Measurements from ENCODE around the gene SLX4. TPM values are rescaled to one million over a fixed set of nuclear protein-coding genes. Genes with fewer than 3 reads are reported as not detected.

SLX4 gene
- total and polyA plus RNA-seq, 2 experiments from 2014 or later = 1.9 to 2.3 TPM

- Histone ChIP-seq H3K27me3 (replicated peaks; ENCODE audit: insufficient read depth) (no peaks in the 10 kb centered on the region), H3K9me2 (ENCODE audit: insufficient read depth) (no peaks in the 10 kb centered on the region), H3K4me2 (ENCODE audit: unreplicated experiment) (no peak overlapping the region), H2AFZ (no peak overlapping the region), H3K9me3 (ENCODE audit: low read depth) (no peaks in the 10 kb centered on the region), H3K27ac (no peak overlapping the region), H3K9ac (no peak overlapping the region), H3F3A (ENCODE audit: insufficient read depth) (0 out of 2 replicates have a peak, but pooled peaks cover 12% of the 10 kb centered on the region), H3K79me2 (ENCODE audit: insufficient read depth) (no peaks in the 10 kb centered on the region), H3K36me3 (ENCODE audit: low read depth) (0 out of 2 replicates have a peak, but pooled peaks cover 8% of the 10 kb centered on the region), H4K20me1 (ENCODE audit: insufficient read depth) (no peaks in the 10 kb centered on the region), H3K4me3 (no peak overlapping the region), H3K4me1 (ENCODE audit: insufficient read depth) (no peaks in the 10 kb centered on the region)
- DNase-seq = no peak
- in situ Hi-C loops (cut with MboI) = no loop called here
- WGBS, 2 experiments (ENCODE audit: low coverage in 1 of 2, low lambda C conversion rate in 2 of 2, missing lambda C conversion rate in 2 of 2) = 85 to 89% methylated on average over 20 to 21 of the region's 21 CpGs
- no peak for TF ChIP-seq EZH2phosphoT487 (IDR thresholded peaks at IDR 0.05; ENCODE audit: insufficient read depth, low read depth)
- TF ChIP-seq EZH2 (IDR thresholded peaks at IDR 0.05; ENCODE audit: insufficient read depth, poor library complexity, severe bottlenecking) = no peak
Observed at GRCh38 chr16:3655396-3656159, 44.2 kb upstream of the SLX4 start.

GRCh38 chr16:3655030-3655395 lies 43.6 kb upstream of the SLX4 start:
- Histone ChIP-seq H3K9me2 (ENCODE audit: insufficient read depth) (no peaks in the 10 kb centered on the region), H3K4me2 (ENCODE audit: unreplicated experiment) (no peak overlapping the region), H3K79me2 (ENCODE audit: insufficient read depth) (no peaks in the 10 kb centered on the region), H3K27me3 (replicated peaks; ENCODE audit: insufficient read depth) (no peaks in the 10 kb centered on the region), H3K9me3 (ENCODE audit: low read depth) (no peaks in the 10 kb centered on the region), H3F3A (ENCODE audit: insufficient read depth) (0 out of 2 replicates have a peak, but pooled peaks cover 12% of the 10 kb centered on the region), H2AFZ (no peak overlapping the region), H3K36me3 (ENCODE audit: low read depth) (0 out of 2 replicates have a peak, but pooled peaks cover 7% of the 10 kb centered on the region), H3K4me3 (no peak overlapping the region), H4K20me1 (ENCODE audit: insufficient read depth) (no peaks in the 10 kb centered on the region), H3K9ac (no peak overlapping the region), H3K27ac (no peak overlapping the region), H3K4me1 (ENCODE audit: insufficient read depth) (no peaks in the 10 kb centered on the region)
- no peak for DNase-seq
- in situ Hi-C loops (cut with MboI) = no loop called here
- WGBS, 2 experiments (ENCODE audit: low coverage in 1 of 2, low lambda C conversion rate in 2 of 2, missing lambda C conversion rate in 2 of 2) = 86 to 89% methylated on average over 10 to 12 of the region's 12 CpGs
- TF ChIP-seq EZH2 (IDR thresholded peaks at IDR 0.05; ENCODE audit: insufficient read depth, poor library complexity, severe bottlenecking) (no peak), EZH2phosphoT487 (IDR thresholded peaks at IDR 0.05; ENCODE audit: insufficient read depth, low read depth) (no peak)

DNA sequence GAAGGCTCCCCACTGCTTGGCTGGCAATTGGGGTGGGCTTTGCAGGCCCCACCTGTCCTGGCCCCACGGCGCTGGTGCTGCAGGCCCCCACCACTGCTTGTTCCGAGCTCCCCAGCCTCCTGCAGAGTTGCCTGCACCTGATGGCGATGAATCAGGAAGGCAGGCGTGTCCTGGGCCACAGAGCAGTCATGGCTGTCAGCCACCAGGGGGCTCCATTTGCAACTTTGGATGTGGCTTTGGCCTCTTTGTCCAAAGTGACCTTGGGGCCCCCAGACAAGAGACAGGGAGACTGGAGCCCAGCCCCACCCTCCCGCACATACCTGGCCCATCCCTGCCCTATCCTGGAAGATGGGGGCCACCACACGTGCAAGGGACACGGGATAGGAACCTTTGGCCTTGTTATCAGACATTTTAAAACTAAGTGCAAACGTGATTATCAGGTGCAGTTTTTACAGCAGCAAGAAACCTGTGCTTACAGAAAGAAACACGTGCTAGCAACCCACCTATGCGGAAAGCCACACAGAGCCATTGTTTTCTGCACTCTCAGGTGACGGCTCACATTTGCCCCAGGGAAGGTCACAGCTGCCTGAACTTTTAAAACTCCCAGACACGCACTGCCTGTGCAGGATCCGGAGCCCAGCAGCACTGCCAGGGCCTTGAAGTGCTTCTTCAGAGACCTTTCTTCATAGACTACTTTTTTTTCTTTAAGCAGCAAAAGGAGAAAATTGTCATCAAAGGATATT lies 43.0 kb upstream of the SLX4 start, which contains the start of gene DNASE1:
DNASE1 (plus strand) TSS at position 443 of the 743 bp plus-strand sequence. CDS start 683 bp downstream, outside the sequence.
- WGBS, 2 experiments (ENCODE audit: low coverage in 1 of 2, low lambda C conversion rate in 2 of 2, missing lambda C conversion rate in 2 of 2) = 72% methylated on average over 14 of the region's 14 CpGs
- no peaks in the 10 kb centered on the region for H3K9me2 ChIP-seq (ENCODE audit: insufficient read depth)
- H3K36me3 ChIP-seq (ENCODE audit: low read depth) = 0 out of 2 replicates have a peak, but pooled peaks cover 1% of the 10 kb centered on the region
- H3K4me1 ChIP-seq (ENCODE audit: insufficient read depth) = no peaks in the 10 kb centered on the region
- H3K4me3 ChIP-seq = no peak within 1 kb of the TSS
- no peak within 1 kb of the TSS for H2AFZ ChIP-seq
- in situ Hi-C loops (cut with MboI) = no loop called here
- no peaks in the 10 kb centered on the region for H3K27me3 ChIP-seq (replicated peaks; ENCODE audit: insufficient read depth)
- no peak within 1 kb of the TSS for H3K27ac ChIP-seq
- no peaks in the 10 kb centered on the region for H3K9me3 ChIP-seq (ENCODE audit: low read depth)
- H3K79me2 ChIP-seq (ENCODE audit: insufficient read depth) = no peaks in the 10 kb centered on the region
- no peak within 1 kb of the TSS for H3K4me2 ChIP-seq (ENCODE audit: unreplicated experiment)
- no peak within 1 kb of the TSS for H3K9ac ChIP-seq
- peak; percentile 77 for DNase-seq
- no peaks in the 10 kb centered on the region for H4K20me1 ChIP-seq (ENCODE audit: insufficient read depth)
- TF ChIP-seq EZH2 (IDR thresholded peaks at IDR 0.05; ENCODE audit: insufficient read depth, poor library complexity, severe bottlenecking) (no peak), EZH2phosphoT487 (IDR thresholded peaks at IDR 0.05; ENCODE audit: insufficient read depth, low read depth) (no peak)
- H3F3A ChIP-seq (ENCODE audit: insufficient read depth) = 0 out of 2 replicates have a peak, but pooled peaks cover 7% of the 10 kb centered on the region

GRCh38 chr16:3652373-3653195 lies 41.2 kb upstream of the SLX4 start:
- Histone ChIP-seq H3K27ac (no peak overlapping the region), H3K79me2 (ENCODE audit: insufficient read depth) (no peaks in the 10 kb centered on the region), H3K9ac (no peak overlapping the region), H3K27me3 (replicated peaks; ENCODE audit: insufficient read depth) (no peaks in the 10 kb centered on the region), H3F3A (ENCODE audit: insufficient read depth) (no peaks in the 10 kb centered on the region), H4K20me1 (ENCODE audit: insufficient read depth) (no peaks in the 10 kb centered on the region), H3K4me1 (ENCODE audit: insufficient read depth) (no peaks in the 10 kb centered on the region), H3K36me3 (ENCODE audit: low read depth) (no peaks in the 10 kb centered on the region), H3K4me2 (ENCODE audit: unreplicated experiment) (no peak overlapping the region), H2AFZ (no peak overlapping the region), H3K9me3 (ENCODE audit: low read depth) (no peaks in the 10 kb centered on the region), H3K9me2 (ENCODE audit: insufficient read depth) (no peaks in the 10 kb centered on the region), H3K4me3 (no peak overlapping the region)
- no peak for TF ChIP-seq EZH2phosphoT487 (IDR thresholded peaks at IDR 0.05; ENCODE audit: insufficient read depth, low read depth)
- TF ChIP-seq EZH2 (IDR thresholded peaks at IDR 0.05; ENCODE audit: insufficient read depth, poor library complexity, severe bottlenecking) = no peak
- 88 to 89% methylated on average over 14 of the region's 14 CpGs for WGBS, 2 experiments (ENCODE audit: low coverage in 1 of 2, low lambda C conversion rate in 2 of 2, missing lambda C conversion rate in 2 of 2)
- in situ Hi-C loops (cut with MboI) = no loop called here
- no peak for DNase-seq

Measured in GM23248 (cell line).